ENCODE results near the gene RSBN1L. TPM values are rescaled to one million over a fixed set of nuclear protein-coding genes. Genes with fewer than 3 reads are reported as not detected.

The RSBN1L gene
- total RNA-seq, 1 experiment from 2014 or later = 15.5 TPM

DNA sequence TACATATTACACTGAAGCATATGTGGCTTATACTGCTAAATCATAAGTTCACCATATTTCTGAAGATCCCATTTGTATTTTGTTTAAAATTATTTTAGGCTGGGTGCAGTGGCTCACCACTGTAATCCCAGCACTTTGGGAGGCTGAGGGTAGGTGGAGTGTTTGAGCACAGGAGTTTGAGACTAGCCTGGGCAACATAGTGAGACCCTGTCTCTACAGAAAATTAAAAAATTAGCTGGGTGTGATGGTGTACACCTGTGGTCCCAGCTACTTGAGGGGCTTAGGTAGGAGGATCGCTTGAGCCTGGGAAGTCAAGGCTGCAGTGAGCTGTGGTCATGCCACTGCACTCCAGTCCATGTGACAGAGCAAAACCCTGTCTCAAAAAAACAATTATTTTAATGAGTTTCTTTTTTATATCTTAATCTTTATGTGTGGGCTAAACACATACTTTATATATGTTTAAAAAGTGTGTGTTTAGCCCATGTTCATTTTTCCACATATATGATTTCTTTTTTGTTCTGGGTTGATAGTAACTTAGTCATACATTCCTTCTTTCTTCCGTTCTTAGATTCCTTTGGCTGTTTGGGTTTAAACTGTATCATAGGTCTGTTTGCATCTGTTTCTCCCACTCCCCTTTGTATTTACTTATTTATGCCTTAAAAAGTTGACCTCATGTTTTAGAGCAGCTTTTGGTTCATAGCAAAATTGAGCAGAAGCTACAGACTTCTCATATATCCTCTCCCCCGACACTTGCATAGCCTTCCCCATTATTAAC lies 33.5 kb downstream of the RSBN1L start:
- H2AFZ ChIP-seq (ENCODE audit: low read depth, low read length, poor library complexity, severe bottlenecking) = no peak overlapping the region
- H4K20me1 ChIP-seq (ENCODE audit: insufficient read depth) = no peaks in the 10 kb centered on the region
- H3K4me2 ChIP-seq (ENCODE audit: low read length) = no peak overlapping the region
- peaks cover 77% of the 10 kb centered on the region for H3K79me2 ChIP-seq (ENCODE audit: insufficient read depth, low read length)
- CTCF ChIA-PET = no interaction called here
- POLR2A ChIA-PET = no interaction called here
- RAD21 ChIA-PET (ENCODE audit: low non-redundant PET in 1 of 2, low total read pairs in 2 of 2, uncharacterized antibody in 2 of 2, unreplicated experiment in 2 of 2) = no interaction called here
- no peak for DNase-seq (ENCODE audit: low read depth, low spot score)
- no peaks in the 10 kb centered on the region for H3K9me3 ChIP-seq (ENCODE audit: control insufficient read depth in 1 of 2, insufficient read depth in 1 of 2, low read depth in 1 of 2, low read length in 2 of 2)
- TF ChIP-seq, protein P1, sequence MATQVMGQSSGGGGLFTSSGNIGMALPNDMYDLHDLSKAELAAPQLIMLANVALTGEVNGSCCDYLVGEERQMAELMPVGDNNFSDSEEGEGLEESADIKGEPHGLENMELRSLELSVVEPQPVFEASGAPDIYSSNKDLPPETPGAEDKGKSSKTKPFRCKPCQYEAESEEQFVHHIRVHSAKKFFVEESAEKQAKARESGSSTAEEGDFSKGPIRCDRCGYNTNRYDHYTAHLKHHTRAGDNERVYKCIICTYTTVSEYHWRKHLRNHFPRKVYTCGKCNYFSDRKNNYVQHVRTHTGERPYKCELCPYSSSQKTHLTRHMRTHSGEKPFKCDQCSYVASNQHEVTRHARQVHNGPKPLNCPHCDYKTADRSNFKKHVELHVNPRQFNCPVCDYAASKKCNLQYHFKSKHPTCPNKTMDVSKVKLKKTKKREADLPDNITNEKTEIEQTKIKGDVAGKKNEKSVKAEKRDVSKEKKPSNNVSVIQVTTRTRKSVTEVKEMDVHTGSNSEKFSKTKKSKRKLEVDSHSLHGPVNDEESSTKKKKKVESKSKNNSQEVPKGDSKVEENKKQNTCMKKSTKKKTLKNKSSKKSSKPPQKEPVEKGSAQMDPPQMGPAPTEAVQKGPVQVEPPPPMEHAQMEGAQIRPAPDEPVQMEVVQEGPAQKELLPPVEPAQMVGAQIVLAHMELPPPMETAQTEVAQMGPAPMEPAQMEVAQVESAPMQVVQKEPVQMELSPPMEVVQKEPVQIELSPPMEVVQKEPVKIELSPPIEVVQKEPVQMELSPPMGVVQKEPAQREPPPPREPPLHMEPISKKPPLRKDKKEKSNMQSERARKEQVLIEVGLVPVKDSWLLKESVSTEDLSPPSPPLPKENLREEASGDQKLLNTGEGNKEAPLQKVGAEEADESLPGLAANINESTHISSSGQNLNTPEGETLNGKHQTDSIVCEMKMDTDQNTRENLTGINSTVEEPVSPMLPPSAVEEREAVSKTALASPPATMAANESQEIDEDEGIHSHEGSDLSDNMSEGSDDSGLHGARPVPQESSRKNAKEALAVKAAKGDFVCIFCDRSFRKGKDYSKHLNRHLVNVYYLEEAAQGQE (IDR thresholded peaks at IDR 0.05; ENCODE audit: low read depth) = no peak
- TF ChIP-seq TCF7L2 (IDR thresholded peaks at IDR 0.05; ENCODE audit: borderline replicate concordance, extremely low read depth, insufficient read depth, insufficient read length) = no peak
- no peak for TF ChIP-seq CEBPB (IDR thresholded peaks at IDR 0.05; ENCODE audit: low read depth)
- no peak for TF ChIP-seq CBX3 (IDR thresholded peaks at IDR 0.05; ENCODE audit: low read depth)
- no peak for TF ChIP-seq ZNF274 (IDR thresholded peaks at IDR 0.05; ENCODE audit: low read depth, low read length)
- no peak for TF ChIP-seq ELF1 (IDR thresholded peaks at IDR 0.05; ENCODE audit: borderline replicate concordance, low read depth)
- TF ChIP-seq, protein P2, sequence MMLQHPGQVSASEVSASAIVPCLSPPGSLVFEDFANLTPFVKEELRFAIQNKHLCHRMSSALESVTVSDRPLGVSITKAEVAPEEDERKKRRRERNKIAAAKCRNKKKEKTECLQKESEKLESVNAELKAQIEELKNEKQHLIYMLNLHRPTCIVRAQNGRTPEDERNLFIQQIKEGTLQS (IDR thresholded peaks at IDR 0.05) = no peak
- TF ChIP-seq SP1 (IDR thresholded peaks at IDR 0.05; ENCODE audit: low read depth) = no peak
- TF ChIP-seq POLR2A (IDR thresholded peaks at IDR 0.05; ENCODE audit: borderline replicate concordance, extremely low read depth, insufficient read depth, insufficient read length) = no peak
- TF ChIP-seq, protein P3, sequence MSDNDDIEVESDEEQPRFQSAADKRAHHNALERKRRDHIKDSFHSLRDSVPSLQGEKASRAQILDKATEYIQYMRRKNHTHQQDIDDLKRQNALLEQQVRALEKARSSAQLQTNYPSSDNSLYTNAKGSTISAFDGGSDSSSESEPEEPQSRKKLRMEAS (IDR thresholded peaks at IDR 0.05) = no peak
- TF ChIP-seq RAD21 (IDR thresholded peaks at IDR 0.05; ENCODE audit: low read depth) = no peak
- no peak for TF ChIP-seq YY1 (IDR thresholded peaks at IDR 0.05; ENCODE audit: extremely low read depth, insufficient replicate concordance, low read depth, low read length)
- no peak for TF ChIP-seq EZH2 (IDR thresholded peaks at IDR 0.05)
- TF ChIP-seq JUND (IDR thresholded peaks at IDR 0.05) = no peak
- TF ChIP-seq, protein P4, sequence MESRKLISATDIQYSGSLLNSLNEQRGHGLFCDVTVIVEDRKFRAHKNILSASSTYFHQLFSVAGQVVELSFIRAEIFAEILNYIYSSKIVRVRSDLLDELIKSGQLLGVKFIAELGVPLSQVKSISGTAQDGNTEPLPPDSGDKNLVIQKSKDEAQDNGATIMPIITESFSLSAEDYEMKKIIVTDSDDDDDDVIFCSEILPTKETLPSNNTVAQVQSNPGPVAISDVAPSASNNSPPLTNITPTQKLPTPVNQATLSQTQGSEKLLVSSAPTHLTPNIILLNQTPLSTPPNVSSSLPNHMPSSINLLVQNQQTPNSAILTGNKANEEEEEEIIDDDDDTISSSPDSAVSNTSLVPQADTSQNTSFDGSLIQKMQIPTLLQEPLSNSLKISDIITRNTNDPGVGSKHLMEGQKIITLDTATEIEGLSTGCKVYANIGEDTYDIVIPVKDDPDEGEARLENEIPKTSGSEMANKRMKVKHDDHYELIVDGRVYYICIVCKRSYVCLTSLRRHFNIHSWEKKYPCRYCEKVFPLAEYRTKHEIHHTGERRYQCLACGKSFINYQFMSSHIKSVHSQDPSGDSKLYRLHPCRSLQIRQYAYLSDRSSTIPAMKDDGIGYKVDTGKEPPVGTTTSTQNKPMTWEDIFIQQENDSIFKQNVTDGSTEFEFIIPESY (IDR thresholded peaks at IDR 0.05; ENCODE audit: extremely low read depth, insufficient replicate concordance, low read length) = no peak
- H3K36me3 ChIP-seq (ENCODE audit: control insufficient read depth in 1 of 2, insufficient read depth in 2 of 2, low read length in 2 of 2) = no peaks in the 10 kb centered on the region
- H3K4me3 ChIP-seq (replicated peaks in 1 of 2; ENCODE audit: low read depth in 1 of 2, low read length in 2 of 2) = no peak overlapping the region
- BruUV-seq (replicated peaks) = no TSS peak
- no peaks in the 10 kb centered on the region for H3K4me1 ChIP-seq (ENCODE audit: control insufficient read depth in 1 of 2, insufficient read depth in 2 of 2, low read length in 2 of 2)
- intact Hi-C loops (cut with micrococcal nuclease) = no loop called here
- no peaks in the 10 kb centered on the region for H3K27me3 ChIP-seq (ENCODE audit: insufficient read depth, low read length)
- no peak overlapping the region for H3K9ac ChIP-seq (ENCODE audit: low read length)
- no peak overlapping the region for H3K27ac ChIP-seq (ENCODE audit: low read depth, low read length)
- ATAC-seq = no peak
- no peaks in the 10 kb centered on the region for H3K9me2 ChIP-seq (ENCODE audit: insufficient read depth)

Measured in HCT116 (cell line).